SK-N-MC (cell line): ENCODE results near the gene ZNF771.

Source experiments
- DNase-seq: peaks from one replicate; pipeline ENCODE4 v3.0.0-alpha.2; 2011; ENCODE audit warnings: low read depth, low spot score
- H3K27ac ChIP-seq: fragments of 200-600 bp; sonication (generic); 2 replicates; pipeline ENCODE4 v1.5.1; 2016; ENCODE audit warnings: mixed run types
- H3K36me3 ChIP-seq: fragments of 200-600 bp; sonication (generic); 2 replicates; pipeline ENCODE4 v1.6.1; 2017; ENCODE audit warnings: antibody characterized with exemption, low read length, mixed read lengths; ENCODE audit not compliant: insufficient read depth
- H3K4me3 ChIP-seq: fragments of 200-600 bp; sonication (generic); 2 replicates; pipeline ENCODE4 v1.5.1; 2016
- H3K9ac ChIP-seq: fragments of 200-600 bp; sonication (generic); 2 replicates; pipeline ENCODE4 v1.8.0; 2017; ENCODE audit warnings: mixed run types, mixed read lengths; ENCODE audit not compliant: insufficient read length
- H3K9me3 ChIP-seq: fragments of 200-600 bp; sonication (generic); 2 replicates; pipeline ENCODE4 v1.6.1; 2017; ENCODE audit warnings: low read depth, mild to moderate bottlenecking, antibody characterized with exemption, low read length, moderate library complexity, mixed read lengths
- EZH2 ChIP-seq: fragments of 200-600 bp; sonication (generic); IDR thresholded peaks from one replicate; pipeline ENCODE4 v1.6.1; 2017; ENCODE audit warnings: antibody characterized with exemption
- FOXP2 ChIP-seq: optimal IDR thresholded peaks from 2 replicates; pipeline ENCODE3; 2011; ENCODE audit warnings: mild to moderate bottlenecking, moderate library complexity; ENCODE audit not compliant: insufficient read depth; ENCODE audit errors: extremely low read length, control extremely low read depth
- POLR2AphosphoS5 ChIP-seq: IDR thresholded peaks from 2 replicates; pipeline ENCODE4 v1.6.1; 2012; ENCODE audit warnings: mild to moderate bottlenecking, low read depth, low read length, borderline replicate concordance

ZNF771 gene

DNA sequence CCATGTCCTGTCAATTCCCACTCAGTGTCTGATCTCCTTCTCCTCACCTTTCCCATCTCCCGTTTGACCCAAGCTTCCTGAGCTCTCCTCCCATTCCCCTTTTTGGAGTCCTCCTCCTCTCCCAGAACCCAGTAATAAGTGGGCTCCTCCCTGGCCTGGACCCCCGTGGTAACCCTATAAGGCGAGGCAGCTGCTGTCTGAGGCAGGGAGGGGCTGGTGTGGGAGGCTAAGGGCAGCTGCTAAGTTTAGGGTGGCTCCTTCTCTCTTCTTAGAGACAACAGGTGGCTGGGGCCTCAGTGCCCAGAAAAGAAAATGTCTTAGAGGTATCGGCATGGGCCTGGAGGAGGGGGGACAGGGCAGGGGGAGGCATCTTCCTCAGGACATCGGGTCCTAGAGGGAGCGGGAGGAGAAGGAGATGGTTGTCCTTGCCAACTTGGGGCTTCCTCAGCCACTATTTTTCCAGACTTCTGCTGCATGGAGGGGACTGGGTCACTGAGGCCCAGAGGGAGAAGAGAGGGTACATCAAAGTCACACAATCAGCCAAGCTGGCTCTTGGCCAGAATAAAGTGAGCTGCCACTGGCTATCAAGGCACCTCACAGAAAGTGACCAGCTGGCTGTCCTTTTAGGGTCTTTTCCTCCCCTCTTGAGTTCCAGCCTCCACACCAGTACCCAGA is 35.2 kb upstream of the ZNF771 start:
- Histone ChIP-seq H3K27ac (no peak overlapping the region), H3K4me3 (no peak overlapping the region), H3K9ac (no peak overlapping the region), H3K9me3 (no peaks in the 10 kb centered on the region), H3K36me3 (no peaks in the 10 kb centered on the region)
- DNase-seq: no peak
- TF ChIP-seq POLR2AphosphoS5: no peak
- TF ChIP-seq FOXP2: no peak
- TF ChIP-seq EZH2: no peak

DNA sequence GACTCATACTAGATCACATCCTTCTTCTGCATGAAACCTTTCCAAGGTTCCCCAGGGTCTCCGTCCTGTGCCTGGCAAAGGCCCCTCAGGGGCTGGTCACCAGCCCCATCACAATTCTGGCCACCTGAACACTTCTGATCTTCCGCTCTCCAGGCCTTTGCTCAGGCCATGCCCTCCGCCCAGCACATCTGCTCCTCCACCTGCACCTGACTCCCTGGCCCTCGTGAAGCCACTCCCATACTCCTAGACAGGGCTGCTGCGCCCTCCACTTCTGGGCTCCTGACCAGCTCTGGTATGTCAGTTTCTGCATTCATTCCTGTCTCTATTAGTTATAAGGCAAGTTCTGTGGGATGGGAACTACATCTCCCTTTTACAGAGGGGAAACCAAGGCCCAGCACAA is 34.7 kb upstream of the ZNF771 start:
- no peaks in the 10 kb centered on the region for H3K36me3 ChIP-seq
- no peak overlapping the region for H3K4me3 ChIP-seq
- H3K27ac ChIP-seq: no peak overlapping the region
- DNase-seq: no peak
- H3K9ac ChIP-seq: no peak overlapping the region
- TF ChIP-seq FOXP2: no peak
- no peak for TF ChIP-seq POLR2AphosphoS5
- TF ChIP-seq EZH2: no peak
- H3K9me3 ChIP-seq: no peaks in the 10 kb centered on the region

DNA sequence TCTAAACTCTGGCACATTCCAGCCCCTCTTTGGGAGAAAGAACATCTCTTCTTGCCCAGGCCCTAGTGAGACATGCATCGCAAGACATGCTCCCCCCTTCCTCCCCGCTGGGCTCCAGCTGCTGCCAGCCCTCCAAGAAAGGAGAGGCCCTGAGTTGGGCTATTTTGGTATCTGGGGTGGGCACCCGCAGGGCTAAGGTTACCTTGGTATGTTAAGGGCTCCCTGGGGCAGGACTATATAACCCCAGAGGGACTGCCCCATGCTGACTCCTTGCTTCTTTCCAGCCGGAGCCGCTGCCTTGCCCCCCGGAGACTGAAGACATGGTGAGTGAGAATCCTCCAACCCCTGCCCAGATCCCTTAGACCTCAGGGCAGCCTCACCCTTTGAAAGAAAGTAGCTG is 32.9 kb upstream of the ZNF771 start, which contains the start of gene MYL11:
Gene MYL11, plus strand, starts transcription at position 265 of the 400 bp plus-strand sequence. Its CDS starts 56 bp downstream, at position 321.
- Histone ChIP-seq H3K4me3 (no peak within 1 kb of the TSS), H3K9ac (no peak within 1 kb of the TSS), H3K27ac (no peak within 1 kb of the TSS), H3K9me3 (no peaks in the 10 kb centered on the region), H3K36me3 (no peaks in the 10 kb centered on the region)
- TF ChIP-seq EZH2: no peak
- no peak for TF ChIP-seq POLR2AphosphoS5
- no peak for TF ChIP-seq FOXP2
- no peak for DNase-seq

DNA sequence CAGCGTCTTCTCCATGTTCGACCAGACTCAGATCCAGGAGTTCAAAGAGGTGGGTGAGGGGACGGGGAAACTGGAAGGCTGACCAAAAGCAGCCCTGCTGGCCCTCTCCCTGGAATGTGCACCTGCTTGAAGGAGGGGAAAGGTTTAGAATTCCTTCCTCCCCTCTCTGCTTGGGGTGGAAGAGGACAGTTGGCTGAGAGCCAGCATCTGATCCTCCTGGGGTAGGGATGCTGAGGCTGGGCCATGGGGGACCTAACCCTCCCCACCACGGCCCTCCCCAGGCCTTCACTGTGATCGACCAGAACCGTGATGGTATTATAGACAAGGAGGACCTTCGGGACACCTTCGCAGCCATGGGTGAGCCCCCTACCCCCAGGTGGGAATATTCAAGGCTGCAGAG is 31.5 kb upstream of the ZNF771 start:
- Histone ChIP-seq H3K27ac (no peak overlapping the region), H3K9ac (no peak overlapping the region)

DNA sequence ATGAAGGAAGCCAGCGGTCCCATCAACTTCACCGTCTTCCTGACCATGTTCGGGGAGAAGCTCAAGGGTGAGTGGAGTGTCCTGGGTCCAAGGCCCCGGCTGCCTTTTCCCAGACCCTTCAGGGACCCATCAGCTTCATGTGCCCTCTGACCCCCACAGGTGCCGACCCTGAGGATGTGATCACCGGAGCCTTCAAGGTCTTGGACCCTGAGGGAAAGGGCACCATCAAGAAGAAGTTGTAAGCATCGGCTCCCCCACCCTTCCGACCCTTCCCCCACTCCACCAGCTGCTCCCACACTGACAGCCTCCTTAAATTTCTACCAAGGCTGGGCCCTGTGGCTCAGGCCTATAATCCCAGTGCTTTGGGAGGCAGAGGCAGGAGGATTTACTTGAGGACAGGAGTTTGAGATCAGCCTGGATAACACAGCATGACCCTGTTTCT is 30.9 kb upstream of the ZNF771 start:
- no peak overlapping the region for H3K9ac ChIP-seq
- no peak overlapping the region for H3K27ac ChIP-seq
- no peaks in the 10 kb centered on the region for H3K9me3 ChIP-seq
- TF ChIP-seq FOXP2 (no peak), POLR2AphosphoS5 (no peak), EZH2 (no peak)
- no peaks in the 10 kb centered on the region for H3K36me3 ChIP-seq
- DNase-seq: no peak
- H3K4me3 ChIP-seq: no peak overlapping the region

More for the DNA sequence above, 31.5 kb upstream of the ZNF771 start:
- Histone ChIP-seq H3K4me3 (no peak overlapping the region), H3K36me3 (no peaks in the 10 kb centered on the region), H3K9me3 (no peaks in the 10 kb centered on the region)
- no peak for TF ChIP-seq FOXP2
- no peak for DNase-seq

DNA sequence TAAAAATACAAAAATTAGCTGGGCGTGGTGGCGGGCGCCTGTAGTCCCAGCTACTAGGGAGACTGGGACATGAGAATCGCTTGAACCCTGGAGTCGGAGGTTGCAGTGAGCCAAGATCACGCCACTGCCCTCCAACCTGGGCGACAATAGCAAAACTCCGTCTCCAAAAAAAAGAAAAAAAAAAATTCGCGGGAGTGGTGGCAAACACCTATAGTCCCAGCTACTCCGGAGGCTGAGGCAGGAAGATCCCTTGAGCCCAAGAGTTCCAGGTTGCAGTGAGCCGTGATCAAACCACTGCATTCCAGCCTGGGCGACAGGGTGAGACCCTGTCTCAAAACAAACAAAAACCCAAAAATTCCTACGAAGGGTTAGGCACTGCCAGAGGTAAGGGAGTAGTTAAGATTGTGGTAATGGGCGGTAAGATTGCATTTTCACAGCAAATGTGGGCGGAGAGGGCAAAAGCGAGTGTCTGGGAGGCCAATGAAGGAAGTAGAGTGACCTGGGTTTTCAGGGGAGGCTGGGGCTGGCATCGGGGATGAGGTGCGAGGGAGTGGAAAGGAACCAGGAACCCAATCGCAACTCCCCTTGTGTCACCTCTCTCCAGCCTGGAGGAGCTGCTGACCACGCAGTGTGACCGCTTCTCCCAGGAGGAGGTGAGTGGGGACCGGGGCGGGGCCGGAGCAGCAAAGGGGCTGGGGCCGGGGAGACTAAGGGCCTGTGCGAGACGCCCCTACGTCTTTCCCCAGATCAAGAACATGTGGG is 30.2 kb upstream of the ZNF771 start:
- H3K4me3 ChIP-seq: peak overlapping the region; percentile 96
- DNase-seq: no peak
- peak overlapping the region; percentile 92 for H3K9ac ChIP-seq
- H3K27ac ChIP-seq: peak overlapping the region; percentile 97
- no peaks in the 10 kb centered on the region for H3K9me3 ChIP-seq
- TF ChIP-seq FOXP2 (no peak), EZH2 (no peak), POLR2AphosphoS5 (no peak)
- no peaks in the 10 kb centered on the region for H3K36me3 ChIP-seq

DNA sequence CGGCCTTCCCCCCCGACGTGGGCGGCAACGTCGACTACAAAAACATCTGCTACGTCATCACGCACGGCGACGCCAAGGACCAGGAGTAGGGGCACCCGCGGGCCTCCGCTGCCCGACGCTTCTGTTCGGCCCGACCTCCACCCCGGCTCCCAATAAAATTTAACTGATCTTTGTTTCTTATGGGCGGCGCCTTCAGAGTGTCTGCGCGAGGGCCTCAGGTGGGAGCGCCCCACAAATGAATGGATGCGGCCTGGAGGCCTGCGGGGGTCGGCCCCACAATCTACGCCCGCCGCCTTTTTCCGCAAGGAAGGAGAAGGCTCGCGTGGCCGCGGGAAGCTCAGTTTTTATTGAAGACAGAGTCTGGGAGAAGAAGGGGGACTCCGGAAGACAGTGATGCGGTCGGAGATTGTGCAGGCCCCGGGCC is 29.6 kb upstream of the ZNF771 start:
- Histone ChIP-seq H3K4me3 (peak overlapping the region; percentile 96), H3K9me3 (no peaks in the 10 kb centered on the region), H3K36me3 (no peaks in the 10 kb centered on the region), H3K9ac (peak overlapping the region; percentile 92), H3K27ac (peak overlapping the region; percentile 97)
- no peak for DNase-seq
- TF ChIP-seq EZH2 (no peak), POLR2AphosphoS5 (peak; percentile 72)

DNA sequence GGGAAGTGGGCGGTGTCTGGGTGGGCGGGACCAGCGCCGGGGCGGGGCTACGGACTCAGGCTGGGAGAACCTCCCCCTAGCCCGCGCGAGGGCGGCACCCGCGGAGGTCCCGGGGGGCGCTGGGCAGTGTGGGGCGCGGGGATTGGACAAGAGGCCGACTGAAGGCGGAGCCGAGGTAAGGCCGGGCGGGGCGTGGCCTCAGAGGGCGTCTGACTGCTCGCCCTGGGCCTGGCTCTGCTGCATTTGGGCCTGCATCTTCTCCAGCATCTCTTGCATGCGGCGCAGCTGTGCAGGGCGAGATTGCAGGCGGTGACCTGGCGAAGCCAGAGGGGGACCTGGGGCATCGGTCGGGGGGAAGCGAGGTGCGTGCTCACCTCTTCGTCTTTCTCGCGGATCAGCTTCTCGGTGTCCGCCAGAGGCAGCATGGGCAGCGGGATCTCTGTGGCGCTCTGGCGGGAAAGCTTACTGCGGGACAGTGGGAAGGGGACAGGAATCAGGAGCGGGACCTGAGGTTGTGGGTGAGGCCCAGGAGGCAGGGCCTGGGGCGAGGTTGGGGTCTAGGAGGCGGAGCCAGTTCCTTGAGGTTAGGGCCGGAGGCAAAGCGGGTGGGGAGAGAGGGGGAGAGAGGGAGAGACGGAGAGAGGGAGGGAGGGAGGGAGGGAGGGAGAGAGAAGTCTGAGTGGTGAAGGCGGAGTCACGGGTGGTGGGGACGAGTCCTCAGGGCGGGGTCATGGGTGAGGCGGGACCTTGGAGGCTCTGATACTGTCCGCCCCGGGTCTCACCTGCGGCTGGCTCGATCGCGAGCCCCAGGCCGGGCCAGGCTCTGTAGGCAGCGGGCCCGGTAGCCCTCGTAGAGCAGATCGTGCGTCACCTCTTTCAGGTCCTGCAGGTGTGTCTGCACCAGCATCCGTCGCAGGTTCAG is 28.9 kb upstream of the ZNF771 start:
- Histone ChIP-seq H3K27ac (peak overlapping the region; percentile 97), H3K9ac (peak overlapping the region; percentile 92), H3K4me3 (peak overlapping the region; percentile 96), H3K9me3 (no peaks in the 10 kb centered on the region), H3K36me3 (no peaks in the 10 kb centered on the region)
- no peak for TF ChIP-seq EZH2
- TF ChIP-seq POLR2AphosphoS5: peak; percentile 89
- DNase-seq: peak; percentile 67
